IMR-90 (cell line): ENCODE results near the gene MRC2. TPM values are rescaled to one million over a fixed set of nuclear protein-coding genes. Genes with fewer than 3 reads are reported as not detected.

ENCODE experiments used
- ATAC-seq: fragments of 200-7000 bp; cut with Tn5 transposase; 2 replicates; pipeline ENCODE4 v1.9.1; 2020; ENCODE audit warnings: low read depth, mild to moderate bottlenecking, moderate library complexity
- BruUV-seq: library from RNA; stranded (reverse); fragments of 400-500 nt; replicated peaks from 2 replicates; lab custom pipeline; 2021; lab: Mats Ljungman, UMichigan
- CTCF ChIA-PET: fragments of 300-600 bp; formaldehyde crosslinking; extraction: SDS; loops from one replicate; lab custom pipeline; 2021; ENCODE audit warnings: antibody characterized with exemption; lab: Yijun Ruan, JAX
- POLR2A ChIA-PET: fragments of 300-600 bp; sonication (Branson Sonifier 250); formaldehyde crosslinking; loops from one replicate; lab custom pipeline; 2022; ENCODE audit warnings: antibody characterized with exemption; ENCODE audit not compliant: unreplicated experiment; lab: Charles Lee
- DNase-seq: peaks from one replicate; pipeline ENCODE4 v3.0.0; 2013
- H2AFZ ChIP-seq: replicated peaks from 2 replicates; pipeline ENCODE3; 2013; ENCODE audit warnings: low read length, mild to moderate bottlenecking; ENCODE audit not compliant: poor library complexity
- H2AK5ac ChIP-seq: 2 replicates; pipeline ENCODE4 v1.6.1; 2013; ENCODE audit warnings: low read depth, low read length, inconsistent platforms
- H2AK9ac ChIP-seq: replicated peaks from 2 replicates; pipeline ENCODE3; 2013; ENCODE audit warnings: mild to moderate bottlenecking, low read depth, low read length, moderate library complexity; ENCODE audit not compliant: poor library complexity
- H2BK120ac ChIP-seq: 2 replicates; pipeline ENCODE4 v1.6.1; 2013; ENCODE audit warnings: low read depth, low read length, inconsistent platforms
- H2BK15ac ChIP-seq: 3 replicates; pipeline ENCODE4 v1.6.1; 2013; ENCODE audit warnings: low read depth, low read length, inconsistent platforms
- H2BK20ac ChIP-seq: 2 replicates; pipeline ENCODE4 v1.6.1; 2013; ENCODE audit warnings: low read depth, mild to moderate bottlenecking, inconsistent platforms, low read length, moderate library complexity
- H2BK5ac ChIP-seq: 2 replicates; pipeline ENCODE4 v1.6.1; 2013; ENCODE audit warnings: mild to moderate bottlenecking, low read depth, low read length, inconsistent platforms; ENCODE audit not compliant: poor library complexity, severe bottlenecking
- H3K14ac ChIP-seq: replicated peaks from 2 replicates; pipeline ENCODE4 v1.6.1; 2013; ENCODE audit warnings: low read depth, low read length, inconsistent platforms
- H3K18ac ChIP-seq: 2 replicates; pipeline ENCODE4 v1.6.1; 2013; ENCODE audit warnings: low read depth, low read length, control low read depth
- H3K23ac ChIP-seq: 2 replicates; pipeline ENCODE4 v1.6.1; 2013; ENCODE audit warnings: low read depth, low read length, inconsistent platforms
- H3K27ac ChIP-seq: 2 replicates; pipeline ENCODE4 v1.5.1; 2013; ENCODE audit warnings: mild to moderate bottlenecking, control low read depth, low read length; ENCODE audit not compliant: insufficient read depth
- H3K27me3 ChIP-seq: 2 replicates; pipeline ENCODE4 v1.6.1; 2013; ENCODE audit warnings: low read length; ENCODE audit not compliant: control insufficient read depth, insufficient read depth
- H3K36me3 ChIP-seq: 2 replicates; pipeline ENCODE4 v1.6.1; 2013; ENCODE audit warnings: low read length, mixed read lengths; ENCODE audit not compliant: control insufficient read depth, insufficient read depth
- H3K4ac ChIP-seq: 2 replicates; pipeline ENCODE4 v1.6.1; 2013; ENCODE audit warnings: low read depth, low read length, inconsistent platforms
- H3K4me1 ChIP-seq: 2 replicates; pipeline ENCODE4 v1.6.1; 2013; ENCODE audit warnings: low read length, mixed read lengths; ENCODE audit not compliant: control insufficient read depth, insufficient read depth
- H3K4me2 ChIP-seq: 2 replicates; pipeline ENCODE4 v1.6.1; 2013; ENCODE audit warnings: low read depth, mild to moderate bottlenecking, control low read depth, low read length, moderate library complexity
- H3K4me3 ChIP-seq: 2 replicates; pipeline ENCODE4 v1.5.1; 2013; ENCODE audit warnings: low read depth, mild to moderate bottlenecking, control low read depth, low read length, moderate library complexity; ENCODE audit not compliant: insufficient read depth
- H3K56ac ChIP-seq: 2 replicates; pipeline ENCODE4 v1.6.1; 2013; ENCODE audit warnings: low read length, inconsistent platforms; ENCODE audit not compliant: insufficient read depth; ENCODE audit errors: extremely low read depth
- H3K79me1 ChIP-seq, 2 experiments: 2 replicates each; pipeline ENCODE4 v1.6.1; 2013; ENCODE audit warnings: low read length in 2 of 2, inconsistent platforms in 1 of 2, low read depth in 1 of 2
- H3K9ac ChIP-seq: 2 replicates; pipeline ENCODE4 v1.6.1; 2013; ENCODE audit warnings: low read depth, low read length, control low read depth
- H3K9me1 ChIP-seq: 2 replicates; pipeline ENCODE4 v1.6.1; 2013; ENCODE audit warnings: low read length, inconsistent platforms; ENCODE audit not compliant: insufficient read depth
- H3K9me3 ChIP-seq: 2 replicates; pipeline ENCODE4 v1.6.1; 2013; ENCODE audit warnings: low read length; ENCODE audit not compliant: control insufficient read depth, insufficient read depth
- H4K20me1 ChIP-seq: 2 replicates; pipeline ENCODE4 v1.6.1; 2013; ENCODE audit warnings: low read length, inconsistent platforms; ENCODE audit not compliant: insufficient read depth
- H4K5ac ChIP-seq: 2 replicates; pipeline ENCODE4 v1.6.1; 2013; ENCODE audit warnings: mild to moderate bottlenecking, low read depth, low read length, control low read depth
- H4K8ac ChIP-seq, 2 experiments: 2 replicates each; pipeline ENCODE4 v1.6.1; 2013; ENCODE audit warnings: low read depth in 2 of 2, low read length in 2 of 2, control low read depth in 1 of 2, inconsistent platforms in 1 of 2
- H4K91ac ChIP-seq: 2 replicates; pipeline ENCODE4 v1.6.1; 2013; ENCODE audit warnings: low read depth, low read length, inconsistent platforms; ENCODE audit not compliant: insufficient read depth
- BHLHE40 ChIP-seq: fragments of 150-350 bp; IDR thresholded peaks from 2 replicates; pipeline ENCODE4 v1.6.1; 2016; ENCODE audit warnings: mild to moderate bottlenecking, low read depth, low read length
- CEBPB ChIP-seq: IDR thresholded peaks from 2 replicates; pipeline ENCODE4 v1.6.1; 2012; ENCODE audit warnings: low read depth, low read length, improper control_type of control experiment
- CHD1 ChIP-seq: IDR thresholded peaks from 2 replicates; pipeline ENCODE4 v1.6.1; 2012; ENCODE audit warnings: low read depth, low read length, improper control_type of control experiment
- CTCF ChIP-seq: conservative IDR thresholded peaks from 2 replicates; pipeline ENCODE4 v1.5.1; 2012; ENCODE audit warnings: mild to moderate bottlenecking, low read depth, low read length, improper control_type of control experiment
- FOS ChIP-seq: fragments of 150-350 bp; IDR thresholded peaks from 2 replicates; pipeline ENCODE4 v1.6.1; 2016; ENCODE audit warnings: low read depth, low read length
- MAZ ChIP-seq: IDR thresholded peaks from 2 replicates; pipeline ENCODE4 v1.6.1; 2012; ENCODE audit warnings: low read depth, mild to moderate bottlenecking, low read length, improper control_type of control experiment, moderate library complexity, borderline replicate concordance
- POLR2A ChIP-seq: IDR thresholded peaks from 2 replicates; pipeline ENCODE4 v1.6.1; 2012; ENCODE audit warnings: mild to moderate bottlenecking, low read depth, low read length
- RAD21 ChIP-seq: IDR thresholded peaks from 2 replicates; pipeline ENCODE4 v1.6.1; 2012; ENCODE audit warnings: low read length, improper control_type of control experiment
- RCOR1 ChIP-seq: IDR thresholded peaks from 2 replicates; pipeline ENCODE4 v1.6.1; 2012; ENCODE audit warnings: mild to moderate bottlenecking, low read length, improper control_type of control experiment; ENCODE audit not compliant: insufficient replicate concordance
- RFX5 ChIP-seq: IDR thresholded peaks from 2 replicates; pipeline ENCODE4 v1.8.0; 2012; ENCODE audit warnings: low read depth, mild to moderate bottlenecking, low read length, moderate library complexity
- SMC3 ChIP-seq: fragments of 150-350 bp; IDR thresholded peaks from 2 replicates; pipeline ENCODE4 v1.6.1; 2016; ENCODE audit warnings: low read depth, mild to moderate bottlenecking, antibody characterized with exemption, low read length, moderate library complexity
- WGBS, 2 experiments: methylation state at CpG; one replicate each; pipeline versions ENCODE4 v1.1.5 to v1.1.7; 2013; ENCODE audit warnings: missing lambda C conversion rate in 2 of 2; ENCODE audit not compliant: insufficient read length in 1 of 2; ENCODE audit errors: extremely low coverage in 2 of 2; 5-methylcytosine and 5-hydroxymethylcytosine counted together
- dilution Hi-C: fragments of 300-500 bp; cut with HindIII; formaldehyde crosslinking; loops from one replicate; pipeline ENCODE4 v1.14.3; 2018; ENCODE audit warnings: low sequenced_read_pairs; ENCODE audit not compliant: unreplicated experiment
- in situ Hi-C: fragments of 300-500 bp; cut with MboI; formaldehyde crosslinking; loops from 3 replicates; pipeline ENCODE4 v1.14.3; 2019; ENCODE audit warnings: low sequenced_read_pairs, inconsistent platforms, mixed read lengths
- intact Hi-C: fragments of 100-400 bp; cut with micrococcal nuclease; formaldehyde crosslinking; loops from 2 replicates; pipeline ENCODE4 v1.10.0; 2022
- polyA plus RNA-seq, 3 experiments: library from polyadenylated mRNA; depleted of rRNA; stranded (reverse); fragments of >200 nt; gene quantifications; 2 replicates each; pipeline ENCODE4 v1.2.3, GENCODE V29; 2012; ENCODE audit warnings: low replicate concordance in 1 of 3
- total RNA-seq: library from RNA; depleted of rRNA; stranded (reverse); fragments of >200 nt; gene quantifications from 2 replicates; pipeline ENCODE4 v1.2.3, GENCODE V29; 2012
- TF ChIP-seq, protein P1 (sequence below): fragments of 150-350 bp; IDR thresholded peaks from 2 replicates; pipeline ENCODE4 v1.6.1; 2017; ENCODE audit warnings: mild to moderate bottlenecking, antibody characterized with exemption, low read length, low read depth

Gene MRC2
- total and polyA plus RNA-seq, 2 of the 4 experiments (the other 2 are of a cell fraction) = 39.3 to 137 TPM

GRCh38 chr17:62619417-62620155, 7.9 kb upstream of the MRC2 start:
- Histone ChIP-seq H3K9me1 (peaks cover 24% of the 10 kb centered on the region), H2AK9ac (no peak overlapping the region), H3K27ac (no peak overlapping the region), H2BK120ac (no peak overlapping the region), H3K4me1 (peaks cover 6% of the 10 kb centered on the region), H3K79me1 (peaks cover 6 to 36% of the 10 kb centered on the region in 2 experiments; a peak in 3 of 4 replicates), H2AK5ac (no peak overlapping the region), H3K23ac (no peak overlapping the region), H2AFZ (no peak overlapping the region), H3K18ac (no peak overlapping the region), H3K14ac (no peak overlapping the region), H2BK20ac (no peak overlapping the region), H4K8ac (no peak overlapping the region), H3K27me3 (no peaks in the 10 kb centered on the region), H3K36me3 (peaks cover 11% of the 10 kb centered on the region; the same call in 1 of the 2 replicates), H3K56ac (no peak overlapping the region), H3K9ac (no peak overlapping the region), H3K4me3 (no peak overlapping the region), H3K9me3 (no peaks in the 10 kb centered on the region), H4K5ac (no peak overlapping the region), H3K4ac (no peak overlapping the region), H4K91ac (no peak overlapping the region), H2BK15ac (no peak overlapping the region), H2BK5ac (no peak overlapping the region), H4K20me1 (no peaks in the 10 kb centered on the region; the same call in none of the 2 replicates), H3K4me2 (no peak overlapping the region)
- no peak for DNase-seq
- 98% methylated on average over 7 of the region's 10 CpGs; no CpG with 5 or more reads in 1 of the 2 experiments for WGBS, 2 experiments
- ATAC-seq = no peak
- dilution Hi-C loops (no loop called here), in situ Hi-C loops (no loop called here), intact Hi-C loops (no loop called here)
- CTCF ChIA-PET = no interaction called here
- BruUV-seq = no TSS peak
- TF ChIP-seq CHD1 (no peak), BHLHE40 (no peak), RCOR1 (no peak), POLR2A (no peak), CTCF (no peak), MAZ (no peak), FOS (no peak), RFX5 (no peak), SMC3 (no peak), RAD21 (no peak), CEBPB (no peak)
- TF ChIP-seq, protein P1, sequence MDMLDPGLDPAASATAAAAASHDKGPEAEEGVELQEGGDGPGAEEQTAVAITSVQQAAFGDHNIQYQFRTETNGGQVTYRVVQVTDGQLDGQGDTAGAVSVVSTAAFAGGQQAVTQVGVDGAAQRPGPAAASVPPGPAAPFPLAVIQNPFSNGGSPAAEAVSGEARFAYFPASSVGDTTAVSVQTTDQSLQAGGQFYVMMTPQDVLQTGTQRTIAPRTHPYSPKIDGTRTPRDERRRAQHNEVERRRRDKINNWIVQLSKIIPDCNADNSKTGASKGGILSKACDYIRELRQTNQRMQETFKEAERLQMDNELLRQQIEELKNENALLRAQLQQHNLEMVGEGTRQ = no peak
- POLR2A ChIA-PET = interaction anchor here (0.5 kb wide), 1 partner anchor 8 kb away, joined by 3 read pairs; no protein-coding TSS in a partner anchor
